Measurements from ENCODE around the gene MAML3.

Gene MAML3

DNA sequence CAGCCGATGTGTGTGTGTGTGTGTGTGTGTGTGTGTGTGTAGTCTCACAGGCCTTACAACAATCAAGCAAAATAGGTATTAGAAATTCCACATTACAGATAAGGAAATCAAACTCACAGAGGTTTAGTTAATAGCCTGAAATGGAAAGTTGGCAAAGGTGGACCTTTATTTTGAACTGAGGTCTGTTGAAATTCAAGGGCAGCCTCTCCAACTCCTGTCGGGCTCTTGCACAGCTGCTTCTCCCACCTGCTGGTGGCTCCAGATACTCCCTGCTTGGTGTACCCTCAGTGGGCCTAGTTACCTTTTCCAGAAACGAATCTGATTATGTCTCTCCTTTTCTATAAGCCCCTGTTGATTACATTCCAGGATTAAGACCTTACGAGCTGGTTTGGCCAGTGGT lies 292.5 kb downstream of the MAML3 start:
- Histone ChIP-seq H3K4me2 (ENCODE audit: low read length) (no peak overlapping the region), H3K36me3 (ENCODE audit: control insufficient read depth, low read length) (no peaks in the 10 kb centered on the region), H3K4me3 (ENCODE audit: low read length) (no peak overlapping the region), H3K4me1 (ENCODE audit: control insufficient read depth, low read length) (peaks cover 16% of the 10 kb centered on the region), H3F3A (ENCODE audit: control insufficient read depth, insufficient read depth) (no peaks in the 10 kb centered on the region), H3K27ac (ENCODE audit: low read depth, low read length) (no peak overlapping the region), H3K9me2 (replicated peaks; ENCODE audit: control insufficient read depth, low read length) (no peaks in the 10 kb centered on the region), H4K20me1 (ENCODE audit: control insufficient read depth, insufficient read depth, low read depth, low read length) (peaks cover 8% of the 10 kb centered on the region), H3K27me3 (ENCODE audit: control insufficient read depth, low read length) (no peaks in the 10 kb centered on the region), H3K9me3 (ENCODE audit: control insufficient read depth, insufficient read depth, low read length) (no peaks in the 10 kb centered on the region), H3K79me2 (ENCODE audit: control insufficient read depth, low read length) (no peaks in the 10 kb centered on the region)
- no peak for TF ChIP-seq EZH2phosphoT487 (IDR thresholded peaks at IDR 0.05; ENCODE audit: borderline replicate concordance, low read length)
- TF ChIP-seq, protein P1, sequence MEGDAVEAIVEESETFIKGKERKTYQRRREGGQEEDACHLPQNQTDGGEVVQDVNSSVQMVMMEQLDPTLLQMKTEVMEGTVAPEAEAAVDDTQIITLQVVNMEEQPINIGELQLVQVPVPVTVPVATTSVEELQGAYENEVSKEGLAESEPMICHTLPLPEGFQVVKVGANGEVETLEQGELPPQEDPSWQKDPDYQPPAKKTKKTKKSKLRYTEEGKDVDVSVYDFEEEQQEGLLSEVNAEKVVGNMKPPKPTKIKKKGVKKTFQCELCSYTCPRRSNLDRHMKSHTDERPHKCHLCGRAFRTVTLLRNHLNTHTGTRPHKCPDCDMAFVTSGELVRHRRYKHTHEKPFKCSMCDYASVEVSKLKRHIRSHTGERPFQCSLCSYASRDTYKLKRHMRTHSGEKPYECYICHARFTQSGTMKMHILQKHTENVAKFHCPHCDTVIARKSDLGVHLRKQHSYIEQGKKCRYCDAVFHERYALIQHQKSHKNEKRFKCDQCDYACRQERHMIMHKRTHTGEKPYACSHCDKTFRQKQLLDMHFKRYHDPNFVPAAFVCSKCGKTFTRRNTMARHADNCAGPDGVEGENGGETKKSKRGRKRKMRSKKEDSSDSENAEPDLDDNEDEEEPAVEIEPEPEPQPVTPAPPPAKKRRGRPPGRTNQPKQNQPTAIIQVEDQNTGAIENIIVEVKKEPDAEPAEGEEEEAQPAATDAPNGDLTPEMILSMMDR (IDR thresholded peaks at IDR 0.05; ENCODE audit: low read depth, low read length, poor library complexity, severe bottlenecking): no peak

- no peak overlapping the region for H3K4me2 ChIP-seq (ENCODE audit: low read length)
- no peaks in the 10 kb centered on the region for H3K36me3 ChIP-seq (ENCODE audit: control insufficient read depth, low read length)
- TF ChIP-seq, protein P1 (IDR thresholded peaks at IDR 0.05; ENCODE audit: low read depth, low read length, poor library complexity, severe bottlenecking): no peak
- TF ChIP-seq EZH2phosphoT487 (IDR thresholded peaks at IDR 0.05; ENCODE audit: borderline replicate concordance, low read length): no peak
- peaks cover 8% of the 10 kb centered on the region for H4K20me1 ChIP-seq (ENCODE audit: control insufficient read depth, insufficient read depth, low read depth, low read length)
- no peak overlapping the region for H3K4me3 ChIP-seq (ENCODE audit: low read length)
- no peaks in the 10 kb centered on the region for H3F3A ChIP-seq (ENCODE audit: control insufficient read depth, insufficient read depth)
- H3K9me2 ChIP-seq (replicated peaks; ENCODE audit: control insufficient read depth, low read length): no peaks in the 10 kb centered on the region
- no peaks in the 10 kb centered on the region for H3K79me2 ChIP-seq (ENCODE audit: control insufficient read depth, low read length)
- H3K27ac ChIP-seq (ENCODE audit: low read depth, low read length): no peak overlapping the region
- no peaks in the 10 kb centered on the region for H3K9me3 ChIP-seq (ENCODE audit: control insufficient read depth, insufficient read depth, low read length)
- peaks cover 18% of the 10 kb centered on the region for H3K4me1 ChIP-seq (ENCODE audit: control insufficient read depth, low read length)
- no peaks in the 10 kb centered on the region for H3K27me3 ChIP-seq (ENCODE audit: control insufficient read depth, low read length)
Measured at GRCh38 chr4:139860435-139861024, 293.5 kb downstream of the MAML3 start.

DNA sequence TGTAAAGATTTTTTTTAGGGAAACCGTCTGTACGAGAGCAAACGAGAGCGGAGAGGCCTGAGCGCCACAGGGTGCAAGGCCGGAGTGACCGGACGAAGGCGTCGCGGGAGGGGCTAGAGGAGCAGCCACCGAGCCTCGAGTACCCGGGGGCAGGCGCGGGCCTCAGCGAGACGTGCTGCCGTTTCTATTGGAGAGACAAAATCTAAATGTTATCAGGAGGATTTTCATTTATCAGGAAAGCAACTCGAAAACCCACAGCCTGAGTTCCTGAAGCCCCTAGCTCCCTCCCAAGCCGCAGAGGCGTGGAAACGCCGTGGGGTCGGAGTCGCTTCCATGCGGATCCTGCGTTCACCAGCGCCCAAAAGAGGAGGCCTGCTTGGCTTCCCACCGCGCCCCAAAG lies 294.1 kb downstream of the MAML3 start:
- peaks cover 8% of the 10 kb centered on the region for H4K20me1 ChIP-seq (ENCODE audit: control insufficient read depth, insufficient read depth, low read depth, low read length)
- H3K36me3 ChIP-seq (ENCODE audit: control insufficient read depth, low read length): no peaks in the 10 kb centered on the region
- H3F3A ChIP-seq (ENCODE audit: control insufficient read depth, insufficient read depth): no peaks in the 10 kb centered on the region
- no peaks in the 10 kb centered on the region for H3K9me3 ChIP-seq (ENCODE audit: control insufficient read depth, insufficient read depth, low read length)
- H3K27me3 ChIP-seq (ENCODE audit: control insufficient read depth, low read length): no peaks in the 10 kb centered on the region
- H3K79me2 ChIP-seq (ENCODE audit: control insufficient read depth, low read length): no peaks in the 10 kb centered on the region
- no peak overlapping the region for H3K27ac ChIP-seq (ENCODE audit: low read depth, low read length)
- no peak overlapping the region for H3K4me2 ChIP-seq (ENCODE audit: low read length)
- TF ChIP-seq EZH2phosphoT487 (IDR thresholded peaks at IDR 0.05; ENCODE audit: borderline replicate concordance, low read length): no peak
- peaks cover 18% of the 10 kb centered on the region for H3K4me1 ChIP-seq (ENCODE audit: control insufficient read depth, low read length)
- H3K4me3 ChIP-seq (ENCODE audit: low read length): no peak overlapping the region
- no peaks in the 10 kb centered on the region for H3K9me2 ChIP-seq (replicated peaks; ENCODE audit: control insufficient read depth, low read length)

- Histone ChIP-seq H3K4me3 (ENCODE audit: low read length) (no peak overlapping the region), H3K36me3 (ENCODE audit: control insufficient read depth, low read length) (no peaks in the 10 kb centered on the region), H3K79me2 (ENCODE audit: control insufficient read depth, low read length) (no peaks in the 10 kb centered on the region), H3K9me3 (ENCODE audit: control insufficient read depth, insufficient read depth, low read length) (no peaks in the 10 kb centered on the region), H3K4me1 (ENCODE audit: control insufficient read depth, low read length) (peaks cover 18% of the 10 kb centered on the region), H3K27ac (ENCODE audit: low read depth, low read length) (no peak overlapping the region), H3K9me2 (replicated peaks; ENCODE audit: control insufficient read depth, low read length) (no peaks in the 10 kb centered on the region), H3K27me3 (ENCODE audit: control insufficient read depth, low read length) (no peaks in the 10 kb centered on the region), H4K20me1 (ENCODE audit: control insufficient read depth, insufficient read depth, low read depth, low read length) (peaks cover 8% of the 10 kb centered on the region), H3F3A (ENCODE audit: control insufficient read depth, insufficient read depth) (no peaks in the 10 kb centered on the region), H3K4me2 (ENCODE audit: low read length) (no peak overlapping the region)
- TF ChIP-seq EZH2phosphoT487 (IDR thresholded peaks at IDR 0.05; ENCODE audit: borderline replicate concordance, low read length): no peak
- TF ChIP-seq, protein P1 (IDR thresholded peaks at IDR 0.05; ENCODE audit: low read depth, low read length, poor library complexity, severe bottlenecking): no peak
Measured at GRCh38 chr4:139858436-139859205, 295.4 kb downstream of the MAML3 start.

Data from DOHH2 (cell line).